Liver (tissue), 3 donors: ENCODE measurements around the gene TACR1.

Experiments used
- EGR1 ChIP-seq, 2 donors: IDR thresholded peaks; 2 replicates each; pipeline ENCODE4 v1.6.1; 2016 to 2018; ENCODE audit warnings: antibody characterized with exemption in 2 of 2, low read depth in 2 of 2
- FOXA1 ChIP-seq: IDR thresholded peaks from 2 replicates; pipeline ENCODE4 v1.6.1; 2016; ENCODE audit warnings: antibody characterized with exemption
- GABPA ChIP-seq, 2 donors: IDR thresholded peaks in 1 of 2; conservative IDR thresholded peaks in 1 of 2; 2 replicates each; pipeline ENCODE4 v1.6.1; 2016; ENCODE audit warnings: antibody characterized with exemption in 2 of 2, mild to moderate bottlenecking in 1 of 2, moderate library complexity in 1 of 2
- HNF4A ChIP-seq, 2 donors: conservative IDR thresholded peaks; 2 replicates each; pipeline ENCODE4 v1.6.1; 2016; ENCODE audit warnings: antibody characterized with exemption in 2 of 2, mild to moderate bottlenecking in 2 of 2
- JUND ChIP-seq, 2 donors: IDR thresholded peaks; 2 replicates each; pipeline ENCODE4 v1.6.1; 2016; ENCODE audit warnings: antibody characterized with exemption in 2 of 2
- RAD21 ChIP-seq, 2 donors: IDR thresholded peaks; 2 replicates each; pipeline ENCODE4 v1.6.1; 2016; ENCODE audit warnings: antibody characterized with exemption in 2 of 2, mild to moderate bottlenecking in 2 of 2
- RXRA ChIP-seq, 2 donors: IDR thresholded peaks; 2 replicates each; pipeline ENCODE4 v1.6.1; 2017 to 2018; ENCODE audit warnings: antibody characterized with exemption in 2 of 2, mild to moderate bottlenecking in 1 of 2
- SP1 ChIP-seq: IDR thresholded peaks from 2 replicates; pipeline ENCODE4 v1.6.1; 2018; ENCODE audit warnings: antibody characterized with exemption, mild to moderate bottlenecking
- TF ChIP-seq, protein P1 (sequence below): fragments of 150-350 bp; IDR thresholded peaks from 2 replicates; pipeline ENCODE4 v1.5.1; 2017; ENCODE audit warnings: improper control_type of control experiment, low read depth, low read length; ENCODE audit not compliant: missing input control
- TF ChIP-seq, protein P2 (sequence below): IDR thresholded peaks from 2 replicates; pipeline ENCODE4 v1.6.1; 2016; ENCODE audit warnings: antibody characterized with exemption
- TF ChIP-seq, protein P3 (sequence below): IDR thresholded peaks from 2 replicates; pipeline ENCODE4 v1.6.1; 2016; ENCODE audit warnings: antibody characterized with exemption
- TF ChIP-seq, protein P4 (sequence below): IDR thresholded peaks from 2 replicates; pipeline ENCODE4 v1.6.1; 2016; ENCODE audit warnings: antibody characterized with exemption, mild to moderate bottlenecking
- donor health status: healthy.
- donor health status: healthy.

- TF ChIP-seq, protein P1, sequence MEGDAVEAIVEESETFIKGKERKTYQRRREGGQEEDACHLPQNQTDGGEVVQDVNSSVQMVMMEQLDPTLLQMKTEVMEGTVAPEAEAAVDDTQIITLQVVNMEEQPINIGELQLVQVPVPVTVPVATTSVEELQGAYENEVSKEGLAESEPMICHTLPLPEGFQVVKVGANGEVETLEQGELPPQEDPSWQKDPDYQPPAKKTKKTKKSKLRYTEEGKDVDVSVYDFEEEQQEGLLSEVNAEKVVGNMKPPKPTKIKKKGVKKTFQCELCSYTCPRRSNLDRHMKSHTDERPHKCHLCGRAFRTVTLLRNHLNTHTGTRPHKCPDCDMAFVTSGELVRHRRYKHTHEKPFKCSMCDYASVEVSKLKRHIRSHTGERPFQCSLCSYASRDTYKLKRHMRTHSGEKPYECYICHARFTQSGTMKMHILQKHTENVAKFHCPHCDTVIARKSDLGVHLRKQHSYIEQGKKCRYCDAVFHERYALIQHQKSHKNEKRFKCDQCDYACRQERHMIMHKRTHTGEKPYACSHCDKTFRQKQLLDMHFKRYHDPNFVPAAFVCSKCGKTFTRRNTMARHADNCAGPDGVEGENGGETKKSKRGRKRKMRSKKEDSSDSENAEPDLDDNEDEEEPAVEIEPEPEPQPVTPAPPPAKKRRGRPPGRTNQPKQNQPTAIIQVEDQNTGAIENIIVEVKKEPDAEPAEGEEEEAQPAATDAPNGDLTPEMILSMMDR, result no peak
- no peak for TF ChIP-seq FOXA1
- TF ChIP-seq, protein P2, sequence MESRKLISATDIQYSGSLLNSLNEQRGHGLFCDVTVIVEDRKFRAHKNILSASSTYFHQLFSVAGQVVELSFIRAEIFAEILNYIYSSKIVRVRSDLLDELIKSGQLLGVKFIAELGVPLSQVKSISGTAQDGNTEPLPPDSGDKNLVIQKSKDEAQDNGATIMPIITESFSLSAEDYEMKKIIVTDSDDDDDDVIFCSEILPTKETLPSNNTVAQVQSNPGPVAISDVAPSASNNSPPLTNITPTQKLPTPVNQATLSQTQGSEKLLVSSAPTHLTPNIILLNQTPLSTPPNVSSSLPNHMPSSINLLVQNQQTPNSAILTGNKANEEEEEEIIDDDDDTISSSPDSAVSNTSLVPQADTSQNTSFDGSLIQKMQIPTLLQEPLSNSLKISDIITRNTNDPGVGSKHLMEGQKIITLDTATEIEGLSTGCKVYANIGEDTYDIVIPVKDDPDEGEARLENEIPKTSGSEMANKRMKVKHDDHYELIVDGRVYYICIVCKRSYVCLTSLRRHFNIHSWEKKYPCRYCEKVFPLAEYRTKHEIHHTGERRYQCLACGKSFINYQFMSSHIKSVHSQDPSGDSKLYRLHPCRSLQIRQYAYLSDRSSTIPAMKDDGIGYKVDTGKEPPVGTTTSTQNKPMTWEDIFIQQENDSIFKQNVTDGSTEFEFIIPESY, result no peak
- no peak for TF ChIP-seq RXRA (IDR thresholded peaks at IDR 0.05)
- TF ChIP-seq RAD21 (IDR thresholded peaks at IDR 0.05), result no peak
- TF ChIP-seq, protein P3, sequence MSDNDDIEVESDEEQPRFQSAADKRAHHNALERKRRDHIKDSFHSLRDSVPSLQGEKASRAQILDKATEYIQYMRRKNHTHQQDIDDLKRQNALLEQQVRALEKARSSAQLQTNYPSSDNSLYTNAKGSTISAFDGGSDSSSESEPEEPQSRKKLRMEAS, result no peak
- no peak for TF ChIP-seq SP1
- TF ChIP-seq EGR1 (IDR thresholded peaks at IDR 0.05; ENCODE audit: low read depth in 2 of 2), result no peak
- TF ChIP-seq, protein P4, sequence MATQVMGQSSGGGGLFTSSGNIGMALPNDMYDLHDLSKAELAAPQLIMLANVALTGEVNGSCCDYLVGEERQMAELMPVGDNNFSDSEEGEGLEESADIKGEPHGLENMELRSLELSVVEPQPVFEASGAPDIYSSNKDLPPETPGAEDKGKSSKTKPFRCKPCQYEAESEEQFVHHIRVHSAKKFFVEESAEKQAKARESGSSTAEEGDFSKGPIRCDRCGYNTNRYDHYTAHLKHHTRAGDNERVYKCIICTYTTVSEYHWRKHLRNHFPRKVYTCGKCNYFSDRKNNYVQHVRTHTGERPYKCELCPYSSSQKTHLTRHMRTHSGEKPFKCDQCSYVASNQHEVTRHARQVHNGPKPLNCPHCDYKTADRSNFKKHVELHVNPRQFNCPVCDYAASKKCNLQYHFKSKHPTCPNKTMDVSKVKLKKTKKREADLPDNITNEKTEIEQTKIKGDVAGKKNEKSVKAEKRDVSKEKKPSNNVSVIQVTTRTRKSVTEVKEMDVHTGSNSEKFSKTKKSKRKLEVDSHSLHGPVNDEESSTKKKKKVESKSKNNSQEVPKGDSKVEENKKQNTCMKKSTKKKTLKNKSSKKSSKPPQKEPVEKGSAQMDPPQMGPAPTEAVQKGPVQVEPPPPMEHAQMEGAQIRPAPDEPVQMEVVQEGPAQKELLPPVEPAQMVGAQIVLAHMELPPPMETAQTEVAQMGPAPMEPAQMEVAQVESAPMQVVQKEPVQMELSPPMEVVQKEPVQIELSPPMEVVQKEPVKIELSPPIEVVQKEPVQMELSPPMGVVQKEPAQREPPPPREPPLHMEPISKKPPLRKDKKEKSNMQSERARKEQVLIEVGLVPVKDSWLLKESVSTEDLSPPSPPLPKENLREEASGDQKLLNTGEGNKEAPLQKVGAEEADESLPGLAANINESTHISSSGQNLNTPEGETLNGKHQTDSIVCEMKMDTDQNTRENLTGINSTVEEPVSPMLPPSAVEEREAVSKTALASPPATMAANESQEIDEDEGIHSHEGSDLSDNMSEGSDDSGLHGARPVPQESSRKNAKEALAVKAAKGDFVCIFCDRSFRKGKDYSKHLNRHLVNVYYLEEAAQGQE, result no peak
- no peak for TF ChIP-seq JUND (IDR thresholded peaks at IDR 0.05)
- TF ChIP-seq GABPA (IDR thresholded peaks at IDR 0.05 in 1 of 2, conservative IDR thresholded peaks at IDR 0.05 in 1 of 2), result no peak
- TF ChIP-seq HNF4A (conservative IDR thresholded peaks at IDR 0.05), result no peak
These were observed 44.2 kb downstream of the TACR1 start for GRCh38 chr2:75155115-75155514.
